H1 (cell line): ENCODE data around the gene SENP2. TPM values are rescaled to one million over a fixed set of nuclear protein-coding genes. Genes with fewer than 3 reads are reported as not detected.

Experiments
- HDAC2 ChIP-seq, 2 experiments: fragments of 300-600 bp in 1 of 2; sonication (generic) in 1 of 2; IDR thresholded peaks; 2 replicates each; pipeline ENCODE4 v1.6.1; 2011 to 2012; ENCODE audit warnings: low read depth in 2 of 2, low read length in 2 of 2, mild to moderate bottlenecking in 2 of 2, moderate library complexity in 2 of 2, borderline replicate concordance in 1 of 2, inconsistent platforms in 1 of 2
- HDAC6 ChIP-seq: IDR thresholded peaks from one replicate; pipeline ENCODE4 v1.7.1; 2012; ENCODE audit warnings: low read depth, mild to moderate bottlenecking, inconsistent platforms, low read length, moderate library complexity
- POU5F1 ChIP-seq: IDR thresholded peaks from 2 replicates; pipeline ENCODE4 v1.6.1; 2011; ENCODE audit warnings: low read depth, mild to moderate bottlenecking, low read length, moderate library complexity
- RBBP5 ChIP-seq: IDR thresholded peaks from 2 replicates; pipeline ENCODE4 v1.7.1; 2012; ENCODE audit warnings: low read depth, mild to moderate bottlenecking, inconsistent platforms, low read length, moderate library complexity, borderline replicate concordance
- SRF ChIP-seq: IDR thresholded peaks from 2 replicates; pipeline ENCODE4 v1.6.1; 2011; ENCODE audit warnings: mild to moderate bottlenecking, low read depth, low read length, moderate library complexity
- polyA plus RNA-seq, 7 experiments: library from polyadenylated mRNA; depleted of rRNA in 3 of 7; stranded (reverse) in 5 of 7; unstranded in 2 of 7; fragments of >200 nt in 5 of 7; fragments of 200-250 nt in 2 of 7; gene quantifications; 1 replicate in 5 of 7; 2 replicates in 1 of 7; 4 replicates in 1 of 7; pipeline versions ENCODE4 v1.2.1 to v1.2.3, GENCODE V29; 2011 to 2013; ENCODE audit warnings: missing spikeins in 2 of 7, mixed read lengths in 2 of 7
- total RNA-seq: library from RNA; stranded (reverse); fragmentation: NEBNext Ultra II Directional; extraction: Animal tissue kit (Norgen Biotek cat#: 25700); gene quantifications from 2 replicates; pipeline ENCODE4 v1.2.1, GENCODE V29; 2021

Gene SENP2
- total and polyA plus RNA-seq, 2 of the 8 experiments (the other 6 are each of a cell fraction or from before 2014, with no cell fraction given), result 25.2 to 69.3 TPM

GRCh38 chr3:185639632-185640206 is 53.6 kb downstream of the SENP2 start (continued):
- TF ChIP-seq HDAC2 (IDR thresholded peaks at IDR 0.05; ENCODE audit: borderline replicate concordance in 1 of 2, low read depth in 2 of 2, low read length in 2 of 2), result no peak
- TF ChIP-seq SRF, result no peak
- TF ChIP-seq HDAC6, result no peak
- no peak for TF ChIP-seq RBBP5
- TF ChIP-seq POU5F1, result no peak
